ENCODE measurements around the gene MLLT6. TPM values are rescaled to one million over a fixed set of nuclear protein-coding genes. Genes with fewer than 3 reads are reported as not detected.

The MLLT6 gene
- polyA plus RNA-seq, 3 donors = 0.72 to 55.4 (median 0.82) TPM

GRCh38 chr17:38691154-38691553 lies 13.9 kb upstream of the MLLT6 start:
- no peak overlapping the region for H3K27ac ChIP-seq (ENCODE audit: low read depth in 1 of 2, low read length in 2 of 2)
- 98% methylated on average over 4 of the region's 4 CpGs for WGBS (ENCODE audit: insufficient coverage)
- no peaks in the 10 kb centered on the region for H3K9me3 ChIP-seq (replicated peaks in 1 of 2; ENCODE audit: control insufficient read depth in 1 of 2, insufficient read depth in 1 of 2, low read length in 2 of 2)
- no peak overlapping the region for H3K4me2 ChIP-seq (replicated peaks; ENCODE audit: extremely low read depth, low read length, poor library complexity, severe bottlenecking)
- H2AFZ ChIP-seq (ENCODE audit: insufficient read depth, low read depth, low read length, poor library complexity, severe bottlenecking) = no peak overlapping the region
- TF ChIP-seq CTCF (IDR thresholded peaks at IDR 0.05) = no peak
- peak overlapping the region in 1 of 7 donors; percentile 17 for H3K27ac Mint-ChIP-seq
- H4K20me1 ChIP-seq (ENCODE audit: insufficient read depth, low read length) = no peaks in the 10 kb centered on the region
- no peaks in the 10 kb centered on the region for H3K27me3 ChIP-seq (ENCODE audit: control insufficient read depth in 2 of 2, insufficient read depth in 2 of 2, low read length in 2 of 2)
- no peak overlapping the region for H3K9ac ChIP-seq (ENCODE audit: insufficient read depth, low read length, poor library complexity, severe bottlenecking)
- peaks cover 0 to 2% (median 0%) of the 10 kb centered on the region in 7 donors for H3K9me3 Mint-ChIP-seq
- no peak for DNase-seq
- H3K4me3 ChIP-seq (replicated peaks in 1 of 3; ENCODE audit: low read depth in 2 of 3, low read length in 3 of 3) = no peak overlapping the region
- no peaks in the 10 kb centered on the region for H3K79me2 ChIP-seq (ENCODE audit: insufficient read depth, low read length)
- H3K4me1 ChIP-seq (ENCODE audit: control insufficient read depth in 1 of 2, insufficient read depth in 2 of 2, low read length in 2 of 2) = peaks cover 6 to 8% of the 10 kb centered on the region in 2 donors
- no peaks in the 10 kb centered on the region for H3K36me3 ChIP-seq (replicated peaks in 1 of 2; ENCODE audit: control insufficient read depth in 1 of 2, insufficient read depth in 2 of 2, low read length in 2 of 2)
- intact Hi-C loops (cut with micrococcal nuclease) = no loop called here
- H3K4me1 Mint-ChIP-seq = peaks cover 8% of the 10 kb centered on the region
- peaks cover 1 to 5% (median 4%) of the 10 kb centered on the region in 3 donors for H3K27me3 Mint-ChIP-seq (ENCODE audit: low read depth in 3 of 3)
- no peaks in the 10 kb centered on the region for H3K36me3 Mint-ChIP-seq
- no peak overlapping the region for H3K4me3 Mint-ChIP-seq

GRCh38 chr17:38693700-38694329 lies 11.3 kb upstream of the MLLT6 start:
- Histone ChIP-seq H2AFZ (ENCODE audit: insufficient read depth, low read depth, low read length, poor library complexity, severe bottlenecking) (no peak overlapping the region), H3K4me1 (ENCODE audit: control insufficient read depth in 1 of 2, insufficient read depth in 2 of 2, low read length in 2 of 2) (peaks cover 7 to 8% of the 10 kb centered on the region in 2 donors)
- 98% methylated on average over 10 of the region's 12 CpGs for WGBS (ENCODE audit: insufficient coverage)

More at GRCh38 chr17:38693700-38694329, 11.3 kb upstream of the MLLT6 start:
- Mint-ChIP-seq H3K27ac (peak overlapping the region in 1 of 7 donors; percentile 49), H3K9me3 (no peaks in the 10 kb centered on the region), H3K4me3 (no peak overlapping the region), H3K4me1 (peaks cover 16% of the 10 kb centered on the region), H3K36me3 (no peaks in the 10 kb centered on the region), H3K27me3 (ENCODE audit: low read depth in 3 of 3) (peaks cover 3 to 16% (median 4%) of the 10 kb centered on the region in 3 donors)
- intact Hi-C loops (cut with micrococcal nuclease) = no loop called here
- no peaks in the 10 kb centered on the region for H3K79me2 ChIP-seq (ENCODE audit: insufficient read depth, low read length)
- DNase-seq = no peak
- H3K9ac ChIP-seq (ENCODE audit: insufficient read depth, low read length, poor library complexity, severe bottlenecking) = no peak overlapping the region
- no peaks in the 10 kb centered on the region for H3K27me3 ChIP-seq (ENCODE audit: control insufficient read depth in 2 of 2, insufficient read depth in 2 of 2, low read length in 2 of 2)
- H3K4me3 ChIP-seq (replicated peaks in 1 of 3; ENCODE audit: low read depth in 2 of 3, low read length in 3 of 3) = no peak overlapping the region
- H3K27ac ChIP-seq (ENCODE audit: low read depth in 1 of 2, low read length in 2 of 2) = no peak overlapping the region
- TF ChIP-seq CTCF (IDR thresholded peaks at IDR 0.05) = no peak
- H3K36me3 ChIP-seq (replicated peaks in 1 of 2; ENCODE audit: control insufficient read depth in 1 of 2, insufficient read depth in 2 of 2, low read length in 2 of 2) = no peaks in the 10 kb centered on the region
- no peak overlapping the region for H3K4me2 ChIP-seq (replicated peaks; ENCODE audit: extremely low read depth, low read length, poor library complexity, severe bottlenecking)
- H3K9me3 ChIP-seq (replicated peaks in 1 of 2; ENCODE audit: control insufficient read depth in 1 of 2, insufficient read depth in 1 of 2, low read length in 2 of 2) = no peaks in the 10 kb centered on the region
- no peaks in the 10 kb centered on the region for H4K20me1 ChIP-seq (ENCODE audit: insufficient read depth, low read length)
